Measurements from ENCODE around the gene CNTNAP2. TPM values are rescaled to one million over a fixed set of nuclear protein-coding genes. Genes with fewer than 3 reads are reported as not detected.

Gene CNTNAP2
- total and polyA plus RNA-seq, 2 of the 4 experiments (the other 2 are of a cell fraction) = not detected

- no peak for ATAC-seq (ENCODE audit: low read depth)
Measured at GRCh38 chr7:147332988-147333387, 1216.4 kb downstream of the CNTNAP2 start.

More at GRCh38 chr7:147332988-147333387, 1216.4 kb downstream of the CNTNAP2 start:
- H3K9ac ChIP-seq (ENCODE audit: low read depth, low read length) = no peak overlapping the region
- H4K20me1 ChIP-seq (ENCODE audit: insufficient read depth, low read length) = no peaks in the 10 kb centered on the region
- no peak overlapping the region for H3K14ac ChIP-seq (replicated peaks; ENCODE audit: low read depth, low read length)
- CTCF ChIA-PET = no interaction called here
- H3K27me3 ChIP-seq (ENCODE audit: control insufficient read depth, insufficient read depth, low read length) = no peaks in the 10 kb centered on the region
- no peak overlapping the region for H2BK120ac ChIP-seq (ENCODE audit: low read depth, low read length)
- H3K4me1 ChIP-seq (ENCODE audit: control insufficient read depth, insufficient read depth, low read length) = no peaks in the 10 kb centered on the region
- no peak overlapping the region for H2BK20ac ChIP-seq (ENCODE audit: low read depth, low read length)
- no peak overlapping the region for H3K18ac ChIP-seq (ENCODE audit: low read depth, low read length)
- BruUV-seq (replicated peaks) = no TSS peak
- in situ Hi-C loops (cut with MboI; ENCODE audit: low sequenced_read_pairs) = no loop called here
- H3K9me1 ChIP-seq (ENCODE audit: insufficient read depth, low read length) = no peaks in the 10 kb centered on the region
- intact Hi-C loops (cut with micrococcal nuclease) = no loop called here
- H3K36me3 ChIP-seq (ENCODE audit: control insufficient read depth, insufficient read depth, low read length) = no peaks in the 10 kb centered on the region
- no peak overlapping the region for H2BK15ac ChIP-seq (ENCODE audit: low read depth, low read length)
- H3K56ac ChIP-seq (ENCODE audit: extremely low read depth, insufficient read depth, low read length) = no peak overlapping the region
- H4K5ac ChIP-seq (ENCODE audit: low read depth, low read length) = no peak overlapping the region
- H3K4ac ChIP-seq (ENCODE audit: low read depth, low read length) = no peak overlapping the region
- no peak overlapping the region for H3K4me2 ChIP-seq (ENCODE audit: low read depth, low read length)
- no peak overlapping the region for H4K8ac ChIP-seq (ENCODE audit: low read depth in 2 of 2, low read length in 2 of 2)
- H2BK5ac ChIP-seq (ENCODE audit: low read depth, low read length, poor library complexity, severe bottlenecking) = no peak overlapping the region
- DNase-seq = no peak
- no peak overlapping the region for H3K23ac ChIP-seq (ENCODE audit: low read depth, low read length)
- TF ChIP-seq CEBPB (IDR thresholded peaks at IDR 0.05; ENCODE audit: low read depth, low read length) (no peak), MAZ (IDR thresholded peaks at IDR 0.05; ENCODE audit: borderline replicate concordance, low read depth, low read length) (no peak), MAFK (IDR thresholded peaks at IDR 0.05; ENCODE audit: low read depth, low read length) (no peak), NFE2L2 (IDR thresholded peaks at IDR 0.05; ENCODE audit: low read depth, low read length) (no peak), FOS (IDR thresholded peaks at IDR 0.05; ENCODE audit: low read depth, low read length) (no peak), POLR2A (IDR thresholded peaks at IDR 0.05; ENCODE audit: low read depth, low read length) (no peak), ELK1 (IDR thresholded peaks at IDR 0.05; ENCODE audit: borderline replicate concordance, low read depth, low read length) (no peak), BHLHE40 (IDR thresholded peaks at IDR 0.05; ENCODE audit: low read depth, low read length) (no peak), RAD21 (IDR thresholded peaks at IDR 0.05; ENCODE audit: low read length) (no peak), RFX5 (IDR thresholded peaks at IDR 0.05; ENCODE audit: low read depth, low read length) (no peak), SMC3 (IDR thresholded peaks at IDR 0.05; ENCODE audit: low read depth, low read length) (no peak), CHD1 (IDR thresholded peaks at IDR 0.05; ENCODE audit: low read depth, low read length) (no peak), MXI1 (IDR thresholded peaks at IDR 0.05; ENCODE audit: borderline replicate concordance, low read depth, low read length) (no peak), RCOR1 (IDR thresholded peaks at IDR 0.05; ENCODE audit: insufficient replicate concordance, low read length) (no peak)
- TF ChIP-seq, protein P1, sequence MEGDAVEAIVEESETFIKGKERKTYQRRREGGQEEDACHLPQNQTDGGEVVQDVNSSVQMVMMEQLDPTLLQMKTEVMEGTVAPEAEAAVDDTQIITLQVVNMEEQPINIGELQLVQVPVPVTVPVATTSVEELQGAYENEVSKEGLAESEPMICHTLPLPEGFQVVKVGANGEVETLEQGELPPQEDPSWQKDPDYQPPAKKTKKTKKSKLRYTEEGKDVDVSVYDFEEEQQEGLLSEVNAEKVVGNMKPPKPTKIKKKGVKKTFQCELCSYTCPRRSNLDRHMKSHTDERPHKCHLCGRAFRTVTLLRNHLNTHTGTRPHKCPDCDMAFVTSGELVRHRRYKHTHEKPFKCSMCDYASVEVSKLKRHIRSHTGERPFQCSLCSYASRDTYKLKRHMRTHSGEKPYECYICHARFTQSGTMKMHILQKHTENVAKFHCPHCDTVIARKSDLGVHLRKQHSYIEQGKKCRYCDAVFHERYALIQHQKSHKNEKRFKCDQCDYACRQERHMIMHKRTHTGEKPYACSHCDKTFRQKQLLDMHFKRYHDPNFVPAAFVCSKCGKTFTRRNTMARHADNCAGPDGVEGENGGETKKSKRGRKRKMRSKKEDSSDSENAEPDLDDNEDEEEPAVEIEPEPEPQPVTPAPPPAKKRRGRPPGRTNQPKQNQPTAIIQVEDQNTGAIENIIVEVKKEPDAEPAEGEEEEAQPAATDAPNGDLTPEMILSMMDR (conservative IDR thresholded peaks at IDR 0.05; ENCODE audit: low read depth, low read length) = no peak
- TF ChIP-seq, protein P2, sequence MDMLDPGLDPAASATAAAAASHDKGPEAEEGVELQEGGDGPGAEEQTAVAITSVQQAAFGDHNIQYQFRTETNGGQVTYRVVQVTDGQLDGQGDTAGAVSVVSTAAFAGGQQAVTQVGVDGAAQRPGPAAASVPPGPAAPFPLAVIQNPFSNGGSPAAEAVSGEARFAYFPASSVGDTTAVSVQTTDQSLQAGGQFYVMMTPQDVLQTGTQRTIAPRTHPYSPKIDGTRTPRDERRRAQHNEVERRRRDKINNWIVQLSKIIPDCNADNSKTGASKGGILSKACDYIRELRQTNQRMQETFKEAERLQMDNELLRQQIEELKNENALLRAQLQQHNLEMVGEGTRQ (IDR thresholded peaks at IDR 0.05; ENCODE audit: low read depth, low read length) = no peak
- H3K4me3 ChIP-seq (ENCODE audit: insufficient read depth, low read depth, low read length) = no peak overlapping the region
- WGBS, 2 experiments (ENCODE audit: extremely low coverage in 2 of 2, insufficient read length in 1 of 2) = no CpG with 5 or more reads among the region's 2 CpGs
- POLR2A ChIA-PET (ENCODE audit: unreplicated experiment) = no interaction called here
- H2AK9ac ChIP-seq (replicated peaks; ENCODE audit: low read depth, low read length, poor library complexity) = no peak overlapping the region
- 0 out of 2 replicates have a peak, but pooled peaks cover 2% of the 10 kb centered on the region for H3K9me3 ChIP-seq (ENCODE audit: control insufficient read depth, insufficient read depth, low read length)
- dilution Hi-C loops (cut with HindIII; ENCODE audit: low sequenced_read_pairs, unreplicated experiment) = no loop called here
- no peaks in the 10 kb centered on the region for H3K79me1 ChIP-seq (ENCODE audit: low read depth in 1 of 2, low read length in 2 of 2)
- no peak overlapping the region for H3K27ac ChIP-seq (ENCODE audit: insufficient read depth, low read length)
- no peak overlapping the region for H2AFZ ChIP-seq (replicated peaks; ENCODE audit: low read length, poor library complexity)
- no peak overlapping the region for H4K91ac ChIP-seq (ENCODE audit: insufficient read depth, low read depth, low read length)
- H2AK5ac ChIP-seq (ENCODE audit: low read depth, low read length) = no peak overlapping the region
